Measurements from ENCODE around the gene HHIPL1. TPM values are rescaled to one million over a fixed set of nuclear protein-coding genes. Genes with fewer than 3 reads are reported as not detected.
"Not testable (repeated sequence)": the region's sequence is repeated elsewhere in the genome, so short reads cannot be mapped to it uniquely, and the experiment has no call there.

The HHIPL1 gene
- total RNA-seq, 3 donors from 2014 or later = 1.3 to 4.6 (median 2.3) TPM

DNA sequence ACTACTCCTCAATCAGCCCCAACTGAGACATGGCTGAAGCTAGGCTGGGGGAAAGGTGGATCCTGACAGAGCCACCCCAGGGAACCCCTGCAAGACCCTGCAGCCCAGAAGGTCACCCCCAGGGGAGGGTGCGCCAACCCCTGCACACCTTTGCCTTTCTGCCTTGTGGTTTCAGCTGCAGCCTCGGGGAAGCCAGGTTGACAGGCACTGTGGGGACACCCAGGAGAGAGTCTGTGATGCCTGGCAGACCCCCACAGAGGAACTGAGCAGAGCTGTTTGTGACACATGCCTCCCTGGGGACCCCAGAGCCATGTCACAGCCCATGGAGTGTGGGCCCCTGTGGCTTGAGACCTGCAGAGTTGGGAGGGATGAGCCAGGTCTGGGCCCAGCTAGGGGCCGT is 11.8 kb upstream of the HHIPL1 start:
- Histone ChIP-seq H3K36me3 (no peaks in the 10 kb centered on the region), H3K9me3 (no peaks in the 10 kb centered on the region), H3K27ac (no peak overlapping the region), H3K4me1 (no peaks in the 10 kb centered on the region), H3K4me3 (no peak overlapping the region), H3K27me3 (no peaks in the 10 kb centered on the region)
- intact Hi-C loops (cut with DNase I; ENCODE audit: low total_unique reads) = no loop called here
- DNase-seq (ENCODE audit: low spot score in 2 of 2) = no peak
- TF ChIP-seq POLR2AphosphoS5 (IDR thresholded peaks at IDR 0.05) (no peak), POLR2A (IDR thresholded peaks at IDR 0.05) (no peak)
- TF ChIP-seq, protein P1, sequence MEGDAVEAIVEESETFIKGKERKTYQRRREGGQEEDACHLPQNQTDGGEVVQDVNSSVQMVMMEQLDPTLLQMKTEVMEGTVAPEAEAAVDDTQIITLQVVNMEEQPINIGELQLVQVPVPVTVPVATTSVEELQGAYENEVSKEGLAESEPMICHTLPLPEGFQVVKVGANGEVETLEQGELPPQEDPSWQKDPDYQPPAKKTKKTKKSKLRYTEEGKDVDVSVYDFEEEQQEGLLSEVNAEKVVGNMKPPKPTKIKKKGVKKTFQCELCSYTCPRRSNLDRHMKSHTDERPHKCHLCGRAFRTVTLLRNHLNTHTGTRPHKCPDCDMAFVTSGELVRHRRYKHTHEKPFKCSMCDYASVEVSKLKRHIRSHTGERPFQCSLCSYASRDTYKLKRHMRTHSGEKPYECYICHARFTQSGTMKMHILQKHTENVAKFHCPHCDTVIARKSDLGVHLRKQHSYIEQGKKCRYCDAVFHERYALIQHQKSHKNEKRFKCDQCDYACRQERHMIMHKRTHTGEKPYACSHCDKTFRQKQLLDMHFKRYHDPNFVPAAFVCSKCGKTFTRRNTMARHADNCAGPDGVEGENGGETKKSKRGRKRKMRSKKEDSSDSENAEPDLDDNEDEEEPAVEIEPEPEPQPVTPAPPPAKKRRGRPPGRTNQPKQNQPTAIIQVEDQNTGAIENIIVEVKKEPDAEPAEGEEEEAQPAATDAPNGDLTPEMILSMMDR (IDR thresholded peaks at IDR 0.05) = no peak

DNA sequence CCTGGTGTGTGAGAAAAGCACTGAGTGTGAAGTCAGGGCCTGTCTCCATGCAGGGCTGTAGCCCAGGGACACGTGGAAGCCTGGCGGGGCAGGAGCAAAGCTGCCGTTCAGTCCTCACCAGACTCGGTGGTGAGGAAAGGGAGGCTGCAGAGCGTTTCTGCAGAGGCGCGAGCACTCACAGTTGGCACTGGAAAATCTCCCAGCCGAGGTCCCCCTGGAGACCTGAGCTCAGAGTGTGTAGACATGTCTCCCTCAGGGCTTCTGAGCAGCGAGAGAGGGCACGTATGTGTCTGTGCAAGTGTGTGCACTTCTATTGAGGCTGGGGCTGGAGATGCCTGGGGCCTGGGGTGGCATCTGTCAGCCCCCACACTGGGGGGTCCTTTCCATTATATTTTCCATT is 11.0 kb upstream of the HHIPL1 start:
- intact Hi-C loops (cut with DNase I; ENCODE audit: low total_unique reads) = no loop called here
- H3K27me3 ChIP-seq = no peaks in the 10 kb centered on the region
- H3K9me3 ChIP-seq = no peaks in the 10 kb centered on the region
- no peaks in the 10 kb centered on the region for H3K4me1 ChIP-seq
- no peak overlapping the region for H3K27ac ChIP-seq
- no peaks in the 10 kb centered on the region for H3K36me3 ChIP-seq
- DNase-seq (ENCODE audit: low spot score in 2 of 2) = no peak
- H3K4me3 ChIP-seq = no peak overlapping the region
- TF ChIP-seq POLR2AphosphoS5 (IDR thresholded peaks at IDR 0.05) (no peak), POLR2A (IDR thresholded peaks at IDR 0.05) (no peak)
- TF ChIP-seq, protein P1 (IDR thresholded peaks at IDR 0.05) = no peak

DNA sequence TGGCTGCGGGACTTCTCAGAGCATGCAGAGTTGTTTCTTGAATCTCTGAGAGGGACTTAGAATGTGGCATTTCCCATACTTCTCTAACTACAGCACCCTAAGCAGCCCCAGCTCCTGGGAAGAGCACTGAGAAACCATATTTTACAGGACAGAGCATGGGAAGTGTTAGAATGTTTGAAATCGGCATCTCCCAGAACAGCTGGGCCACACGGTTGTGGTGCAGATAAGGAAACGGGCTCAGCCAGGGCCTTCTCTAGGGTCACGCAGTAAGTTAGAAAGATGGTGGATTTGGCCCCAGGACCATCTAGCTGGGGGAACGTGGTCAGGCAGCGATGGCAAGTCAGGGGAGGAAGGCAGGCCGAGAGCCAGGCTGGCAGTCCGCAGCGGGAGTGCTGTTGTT is 10.5 kb upstream of the HHIPL1 start:
- Histone ChIP-seq H3K27me3 (no peaks in the 10 kb centered on the region), H3K36me3 (no peaks in the 10 kb centered on the region), H3K9me3 (no peaks in the 10 kb centered on the region), H3K4me1 (no peaks in the 10 kb centered on the region), H3K27ac (no peak overlapping the region), H3K4me3 (no peak overlapping the region)
- intact Hi-C loops (cut with DNase I; ENCODE audit: low total_unique reads) = no loop called here
- TF ChIP-seq, protein P1 (IDR thresholded peaks at IDR 0.05) = no peak
- no peak for DNase-seq (ENCODE audit: low spot score in 2 of 2)

DNA sequence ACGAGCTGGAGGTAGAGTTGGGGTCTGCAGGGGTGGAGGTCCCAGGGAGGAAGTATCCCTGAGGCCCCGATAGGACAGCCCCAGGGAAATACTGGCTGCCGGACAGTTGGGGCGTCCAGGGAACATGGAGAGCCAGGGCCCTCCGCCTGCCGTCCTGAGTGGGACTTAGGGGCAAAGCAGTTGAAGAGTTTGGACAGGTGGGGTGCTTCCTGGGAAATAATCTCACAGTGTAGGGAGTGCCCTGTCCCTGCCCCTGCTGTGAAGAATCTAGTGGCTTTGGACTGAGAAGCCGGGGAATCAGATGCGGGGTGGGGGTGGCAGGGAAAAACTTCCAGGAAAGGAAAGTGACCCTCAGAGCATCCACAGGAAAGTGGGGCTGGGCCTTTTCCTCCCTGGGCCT is 9.8 kb upstream of the HHIPL1 start:
- TF ChIP-seq POLR2AphosphoS5 (IDR thresholded peaks at IDR 0.05) = no peak
- Histone ChIP-seq H3K27me3 (no peaks in the 10 kb centered on the region), H3K27ac (no peak overlapping the region), H3K36me3 (no peaks in the 10 kb centered on the region), H3K4me1 (no peaks in the 10 kb centered on the region), H3K4me3 (no peak overlapping the region), H3K9me3 (no peaks in the 10 kb centered on the region)
- intact Hi-C loops (cut with DNase I; ENCODE audit: low total_unique reads) = no loop called here
- DNase-seq (ENCODE audit: low spot score in 2 of 2) = no peak

DNA sequence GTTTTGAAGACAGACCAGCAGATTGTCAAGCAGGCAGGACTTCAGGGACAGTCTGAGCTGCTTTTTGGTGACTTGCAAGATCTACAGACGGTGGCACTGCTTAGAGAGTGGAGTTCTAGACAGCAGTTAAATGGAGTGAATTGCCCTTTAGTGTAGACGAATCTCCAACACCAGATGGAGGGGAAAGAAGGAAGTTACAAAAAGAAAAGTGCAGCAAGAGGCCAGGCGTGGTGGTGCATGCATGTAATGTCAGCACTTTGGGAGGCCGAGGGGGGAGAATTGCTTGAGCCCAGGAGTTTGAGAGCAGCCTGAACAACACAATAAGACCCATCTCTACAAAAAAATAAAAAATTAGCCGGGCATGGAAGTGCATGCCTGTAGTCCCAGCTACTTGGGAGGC is 8.4 kb upstream of the HHIPL1 start:
- Histone ChIP-seq H3K27ac (no peak overlapping the region), H3K9me3 (no peaks in the 10 kb centered on the region), H3K36me3 (no peaks in the 10 kb centered on the region), H3K4me3 (no peak overlapping the region), H3K27me3 (no peaks in the 10 kb centered on the region), H3K4me1 (no peaks in the 10 kb centered on the region)
- TF ChIP-seq, protein P1 (IDR thresholded peaks at IDR 0.05) = no peak
- TF ChIP-seq POLR2AphosphoS5 (IDR thresholded peaks at IDR 0.05) (no peak), POLR2A (IDR thresholded peaks at IDR 0.05) (no peak)
- intact Hi-C loops (cut with DNase I; ENCODE audit: low total_unique reads) = no loop called here
- DNase-seq (ENCODE audit: low spot score in 2 of 2) = no peak

DNA sequence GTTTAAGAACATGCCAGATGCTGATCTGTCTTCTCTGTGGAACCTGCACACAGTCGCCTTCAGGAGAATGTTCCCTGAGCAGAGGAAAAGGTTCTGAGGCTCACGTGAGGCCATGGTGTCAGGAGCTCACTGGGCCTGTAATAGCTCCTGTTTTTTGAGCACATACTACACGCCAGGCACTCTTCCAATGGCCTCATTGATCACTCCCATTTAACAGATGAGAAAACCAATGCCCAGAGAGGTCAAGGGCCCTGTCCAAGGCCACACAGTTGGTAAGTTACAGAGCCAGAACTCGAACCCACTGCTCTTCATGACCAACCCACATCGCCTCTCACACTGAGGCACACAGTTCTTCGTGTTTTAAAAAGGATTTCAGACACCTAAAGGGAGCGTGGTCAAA is 7.3 kb upstream of the HHIPL1 start:
- Histone ChIP-seq H3K27me3 (no peaks in the 10 kb centered on the region), H3K27ac (no peak overlapping the region), H3K36me3 (no peaks in the 10 kb centered on the region), H3K4me3 (no peak overlapping the region), H3K9me3 (no peaks in the 10 kb centered on the region), H3K4me1 (no peaks in the 10 kb centered on the region)
- intact Hi-C loops (cut with DNase I; ENCODE audit: low total_unique reads) = no loop called here
- TF ChIP-seq POLR2A (IDR thresholded peaks at IDR 0.05) (no peak), POLR2AphosphoS5 (IDR thresholded peaks at IDR 0.05) (no peak)
- TF ChIP-seq, protein P1 (IDR thresholded peaks at IDR 0.05) = no peak
- DNase-seq (ENCODE audit: low spot score in 2 of 2) = no peak

DNA sequence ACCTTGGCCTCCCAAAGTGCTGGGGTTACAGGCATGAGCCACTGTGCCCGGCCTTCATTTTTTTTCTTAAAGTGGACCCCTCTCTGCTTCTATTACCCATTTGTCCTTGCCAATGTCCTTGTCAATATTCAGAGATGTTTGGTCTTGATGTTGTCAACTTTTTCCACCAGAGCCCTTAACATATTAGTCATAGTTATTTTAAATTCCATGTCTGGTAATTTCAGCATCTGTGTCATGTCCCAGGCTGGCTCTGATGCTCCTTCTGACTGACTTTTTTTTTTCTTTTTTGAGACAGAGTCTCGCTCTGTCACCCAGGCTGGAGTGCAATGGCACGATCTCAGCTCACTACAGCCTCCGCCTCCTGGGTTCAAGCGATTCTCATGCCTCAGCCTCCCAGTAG is 2.2 kb upstream of the HHIPL1 start:
- H3K27ac ChIP-seq; H3K4me3 ChIP-seq; H3K9me3 ChIP-seq; H3K4me1 ChIP-seq; intact Hi-C loops (cut with DNase I; ENCODE audit: low total_unique reads); H3K36me3 ChIP-seq; DNase-seq (ENCODE audit: low spot score in 2 of 2); H3K27me3 ChIP-seq: not testable (repeated sequence)

Measured in breast epithelium (tissue), 4 donors.